HepG2 (cell line): ENCODE measurements around the gene NPHP4. TPM values are rescaled to one million over a fixed set of nuclear protein-coding genes. Genes with fewer than 3 reads are reported as not detected.

Source experiments
- ATAC-seq: fragments of 200-7000 bp; cut with Tn5 transposase; 3 replicates; pipeline ENCODE4 v1.9.1; 2020; ENCODE audit warnings: mild to moderate bottlenecking, moderate library complexity
- BruUV-seq: library from RNA; stranded (reverse); fragments of 400-500 nt; replicated peaks from 2 replicates; lab custom pipeline; 2021; lab: Mats Ljungman, UMichigan
- CTCF ChIA-PET: fragments of 300-600 bp; formaldehyde crosslinking; extraction: SDS; loops from one replicate; lab custom pipeline; 2021; ENCODE audit warnings: low total read pairs, inconsistent platforms, low intra/inter-chr PET ratio; lab: Yijun Ruan, JAX
- POLR2A ChIA-PET: fragments of 350-600 bp; sonication (Branson Sonifier 250); formaldehyde crosslinking; loops from one replicate; lab custom pipeline; 2020; ENCODE audit warnings: antibody characterized with exemption, inconsistent platforms; lab: Yijun Ruan, JAX
- DNase-seq: peaks from one replicate; pipeline ENCODE4 v3.0.0-alpha.2; 2015; ENCODE audit warnings: low spot score
- FAIRE-seq: peaks from 3 replicates; lab custom pipeline; 2011; peaks lifted over from hg19 to GRCh38; lab: Jason Lieb, UNC
- H2AFZ ChIP-seq: one replicate; pipeline ENCODE4 v1.6.1; 2011; ENCODE audit warnings: low read length, inconsistent platforms
- H3K27ac ChIP-seq: fragments of 300-600 bp; 3 replicates; pipeline ENCODE4 v1.8.0; 2011; ENCODE audit warnings: mixed run types, mild to moderate bottlenecking, mixed read lengths, low read length, inconsistent platforms; ENCODE audit not compliant: insufficient read depth; ENCODE audit errors: extremely low read length
- H3K27me3 ChIP-seq, 2 experiments: fragments of 200-600 bp in 1 of 2; 2 replicates in 1 of 2; 3 replicates in 1 of 2; pipeline versions ENCODE4 v1.6.0 to v1.8.0; 2011; ENCODE audit warnings: low read length in 2 of 2, mild to moderate bottlenecking in 2 of 2, moderate library complexity in 2 of 2, inconsistent platforms in 1 of 2; ENCODE audit not compliant: insufficient read depth in 2 of 2, control insufficient read depth in 1 of 2
- H3K36me3 ChIP-seq, 2 experiments: fragments of 200-600 bp in 1 of 2; replicated peaks in 1 of 2; 2 replicates in 1 of 2; 3 replicates in 1 of 2; pipeline versions ENCODE4 v1.5.1 to v1.8.0; 2011; ENCODE audit warnings: low read length in 2 of 2, inconsistent platforms in 1 of 2; ENCODE audit not compliant: insufficient read depth in 2 of 2, control insufficient read depth in 1 of 2
- H3K4me1 ChIP-seq: 2 replicates; pipeline ENCODE4 v1.5.1; 2012; ENCODE audit warnings: low read length, inconsistent platforms; ENCODE audit not compliant: insufficient read depth
- H3K4me2 ChIP-seq: 2 replicates; pipeline ENCODE4 v1.6.0; 2011; ENCODE audit warnings: low read depth, low read length, inconsistent platforms
- H3K4me3 ChIP-seq, 3 experiments: fragments of 200-600 bp in 1 of 3; sonication (generic), shearing (Covaris generic) in 1 of 3; replicated peaks in 1 of 3; 2 replicates each; pipeline ENCODE4 v1.5.1; 2011 to 2016; ENCODE audit warnings: low read length in 3 of 3, inconsistent platforms in 2 of 3, low read depth in 2 of 3, mild to moderate bottlenecking in 2 of 3, control low read depth in 1 of 3, mixed read lengths in 1 of 3; ENCODE audit not compliant: insufficient read depth in 1 of 3
- H3K79me2 ChIP-seq: one replicate; pipeline ENCODE4 v1.6.1; 2011; ENCODE audit warnings: low read length, inconsistent platforms; ENCODE audit not compliant: insufficient read depth
- H3K9ac ChIP-seq: 2 replicates; pipeline ENCODE4 v1.6.0; 2011; ENCODE audit warnings: mild to moderate bottlenecking, low read depth, low read length, inconsistent platforms; ENCODE audit not compliant: insufficient read depth
- H3K9me3 ChIP-seq: 2 replicates; pipeline ENCODE4 v1.5.1; 2012; ENCODE audit warnings: mild to moderate bottlenecking, low read length
- H4K20me1 ChIP-seq: 2 replicates; pipeline ENCODE4 v1.6.0; 2011; ENCODE audit warnings: inconsistent platforms, mild to moderate bottlenecking, low read length, moderate library complexity; ENCODE audit not compliant: insufficient read depth
- ARNT2 ChIP-seq: sonication (generic); formaldehyde crosslinking; IDR thresholded peaks from 2 replicates; pipeline ENCODE4 v1.8.0; 2022; ENCODE audit warnings: mild to moderate bottlenecking, low read depth, missing genetic modification reagents, moderate library complexity
- EHMT2 ChIP-seq: fragments of 200-600 bp; sonication (generic); IDR thresholded peaks from 2 replicates; pipeline ENCODE4 v1.7.0; 2017; ENCODE audit warnings: antibody characterized with exemption, low read depth, low read length, borderline replicate concordance
- FOXC1 ChIP-seq: sonication (generic); formaldehyde crosslinking; IDR thresholded peaks from 2 replicates; pipeline ENCODE4 v1.8.0; 2022; ENCODE audit warnings: mild to moderate bottlenecking, missing genetic modification reagents, borderline replicate concordance
- FOXP1 ChIP-seq, 2 experiments: fragments of 450-650 bp in 1 of 2; IDR thresholded peaks; 2 replicates each; pipeline ENCODE4 v1.6.1; 2017 to 2018; ENCODE audit warnings: antibody characterized with exemption in 1 of 2
- REPIN1 ChIP-seq: sonication (generic); formaldehyde crosslinking; IDR thresholded peaks from 2 replicates; pipeline ENCODE4 v1.8.0; 2022; ENCODE audit warnings: missing genetic modification reagents, low read depth, mild to moderate bottlenecking, borderline replicate concordance
- SCMH1 ChIP-seq: sonication (generic); formaldehyde crosslinking; IDR thresholded peaks from 2 replicates; pipeline ENCODE4 v1.9.0; 2021; ENCODE audit warnings: missing genetic modification reagents, mild to moderate bottlenecking, borderline replicate concordance
- SOX5 ChIP-seq: IDR thresholded peaks from 2 replicates; pipeline ENCODE4 v1.6.1; 2016; ENCODE audit warnings: borderline replicate concordance
- SUZ12 ChIP-seq: fragments of 150-350 bp; IDR thresholded peaks from 2 replicates; pipeline ENCODE4 v1.6.1; 2014; ENCODE audit warnings: low read depth, low read length
- TEAD3 ChIP-seq: optimal IDR thresholded peaks from 2 replicates; pipeline ENCODE3; 2016; ENCODE audit warnings: borderline replicate concordance
- ZBTB4 ChIP-seq: sonication (generic); formaldehyde crosslinking; IDR thresholded peaks from 2 replicates; pipeline ENCODE4 v1.4.0; 2020; ENCODE audit warnings: missing genetic modification reagents, mild to moderate bottlenecking, borderline replicate concordance
- ZBTB49 ChIP-seq: sonication (generic); formaldehyde crosslinking; IDR thresholded peaks from 2 replicates; pipeline ENCODE4 v1.4.0; 2020; ENCODE audit warnings: missing genetic modification reagents, borderline replicate concordance
- ZFP41 ChIP-seq: sonication (generic); formaldehyde crosslinking; IDR thresholded peaks from 2 replicates; pipeline ENCODE4 v1.4.0; 2020; ENCODE audit warnings: mild to moderate bottlenecking, missing genetic modification reagents, borderline replicate concordance
- ZNF430 ChIP-seq: sonication (generic); formaldehyde crosslinking; IDR thresholded peaks from 2 replicates; pipeline ENCODE4 v1.9.0; 2021; ENCODE audit warnings: mild to moderate bottlenecking, missing genetic modification reagents
- ZNF614 ChIP-seq: IDR thresholded peaks from 2 replicates; pipeline ENCODE4 v1.6.1; 2018; ENCODE audit warnings: missing biosample characterization, missing genetic modification reagents, inconsistent platforms, borderline replicate concordance
- ZNF776 ChIP-seq: sonication (generic); formaldehyde crosslinking; IDR thresholded peaks from 2 replicates; pipeline ENCODE4 v1.4.0; 2020; ENCODE audit warnings: mild to moderate bottlenecking, missing genetic modification reagents
- WGBS: methylation state at CpG from one replicate; pipeline ENCODE4 v1.1.6; 2017; ENCODE audit warnings: low lambda C conversion rate; 5-methylcytosine and 5-hydroxymethylcytosine counted together
- in situ Hi-C: cut with HindIII; loops from 2 replicates; pipeline ENCODE4 v1.10.0; 2017; ENCODE audit warnings: low pct_unique_long_range_greater_than_20kb; ENCODE audit not compliant: extremely low pct_ligation_motif_present
- intact Hi-C: fragments of 100-400 bp; cut with micrococcal nuclease; formaldehyde crosslinking; loops from one replicate; pipeline ENCODE4 v1.10.0; 2022; ENCODE audit not compliant: unreplicated experiment
- polyA plus RNA-seq, 8 experiments: library from polyadenylated mRNA; depleted of rRNA in 3 of 8; stranded (reverse) in 7 of 8; unstranded in 1 of 8; fragments of >200 nt; fragmentation: Illumina TruSeq in 4 of 8; extraction: Trizol in 4 of 8; gene quantifications; 2 replicates each; pipeline versions ENCODE4 v1.2.1 to v1.2.3, GENCODE V29; 2011 to 2016; ENCODE audit warnings: low read depth in 4 of 8, missing spikeins in 1 of 8, mixed read lengths in 1 of 8; ENCODE audit not compliant: insufficient read depth in 1 of 8
- total RNA-seq, 5 experiments: library from RNA; depleted of rRNA; stranded (reverse); fragments of >200 nt; fragmentation: Illumina TruSeq; extraction: Trizol; gene quantifications; 2 replicates each; pipeline ENCODE4 v1.2.3, GENCODE V29; 2016; ENCODE audit warnings: low read depth in 1 of 5

NPHP4 gene
- total and polyA plus RNA-seq, 2 of the 13 experiments (the other 11 are each of a cell fraction or from before 2014, with no cell fraction given): 4.4 to 6.8 TPM

GRCh38 chr1:6005276-6005917, 13.2 kb upstream of the NPHP4 start:
- intact Hi-C loops (no loop called here), in situ Hi-C loops (no loop called here)
- no peak for TF ChIP-seq ARNT2 (CRISPR knock-in tag)
- no peak for TF ChIP-seq EHMT2
- no peak for TF ChIP-seq ZNF614 (CRISPR knock-in tag)
- TF ChIP-seq REPIN1 (CRISPR knock-in tag): no peak
- TF ChIP-seq ZNF430: no peak
- TF ChIP-seq TEAD3 (CRISPR knock-in tag): no peak
- no peak for TF ChIP-seq SUZ12
- TF ChIP-seq ZFP41: no peak
- TF ChIP-seq ZNF776 (CRISPR knock-in tag): no peak
- TF ChIP-seq ZBTB4 (CRISPR knock-in tag): no peak
- no peak for TF ChIP-seq SOX5 (CRISPR knock-in tag)
- no peak for TF ChIP-seq ZBTB49 (CRISPR knock-in tag)
- TF ChIP-seq FOXP1 (IDR thresholded peaks at IDR 0.05): no peak
- no peak for TF ChIP-seq FOXP1 (CRISPR knock-in tag; IDR thresholded peaks at IDR 0.05)
- no peak for TF ChIP-seq FOXC1 (CRISPR knock-in tag)
- no peak for TF ChIP-seq SCMH1
- ATAC-seq (no peak), DNase-seq (no peak), FAIRE-seq (no peak)
- Histone ChIP-seq H3K4me3 (no peak overlapping the region), H3K36me3 (no peaks in the 10 kb centered on the region), H3K79me2 (no peaks in the 10 kb centered on the region), H3K9ac (no peak overlapping the region), H3K9me3 (no peaks in the 10 kb centered on the region), H3K27ac (no peak overlapping the region), H3K4me2 (no peak overlapping the region), H4K20me1 (no peaks in the 10 kb centered on the region), H3K27me3 (peaks cover 0 to 4% of the 10 kb centered on the region in 2 experiments; a peak in 1 of 5 replicates), H2AFZ (no peak overlapping the region), H3K4me1 (peaks cover 57% of the 10 kb centered on the region)
- POLR2A ChIA-PET: no interaction called here
- CTCF ChIA-PET: no interaction called here
- WGBS: 65% methylated on average over 5 of the region's 10 CpGs
- no TSS peak for BruUV-seq
